ENCODE results near the gene TKT.

- TF ChIP-seq CTCF (conservative IDR thresholded peaks at IDR 0.05; ENCODE audit: low read depth, low read length) (no peak), EZH2 (IDR thresholded peaks at IDR 0.05; ENCODE audit: borderline replicate concordance, low read depth, low read length, poor library complexity, severe bottlenecking) (no peak)
Measured at GRCh38 chr3:53232641-53233377, 23.0 kb downstream of the TKT start.

Data from A673 (cell line).